Measurements from ENCODE around the gene ZNF580. TPM values are rescaled to one million over a fixed set of nuclear protein-coding genes. Genes with fewer than 3 reads are reported as not detected.

The ZNF580 gene
- total and polyA plus RNA-seq, 10 of the 15 experiments (the other 5 are each of a cell fraction or from before 2014, with no cell fraction given), result 2.3 to 31.8 (median 10.0) TPM

- TF ChIP-seq CEBPZ (IDR thresholded peaks at IDR 0.05; ENCODE audit: low read depth, low read length) (no peak), CHD4 (IDR thresholded peaks at IDR 0.05) (no peak), ATF2 (IDR thresholded peaks at IDR 0.05; ENCODE audit: low read length) (0 out of 2 replicates have a peak, but pooled peaks have one; percentile 36), EP300 (IDR thresholded peaks at IDR 0.05; ENCODE audit: borderline replicate concordance in 1 of 2, control insufficient read depth in 1 of 2, low read depth in 2 of 2, low read length in 2 of 2) (peak; percentile 60 to 64; a peak in 2 of 4 replicates), FOXK2 (IDR thresholded peaks at IDR 0.05) (peak; percentile 73), ELK1 (IDR thresholded peaks at IDR 0.05; ENCODE audit: low read depth, low read length) (no peak), SIX5 (IDR thresholded peaks at IDR 0.05; ENCODE audit: low read depth, low read length, severe bottlenecking) (no peak), RELA (IDR thresholded peaks at IDR 0.05; ENCODE audit: borderline replicate concordance, partially characterized antibody) (peak; percentile 13), CREM (IDR thresholded peaks at IDR 0.05; ENCODE audit: low read depth) (peak; percentile 68), KDM1A (IDR thresholded peaks at IDR 0.05; ENCODE audit: borderline replicate concordance) (no peak), EED (IDR thresholded peaks at IDR 0.05; ENCODE audit: low read depth) (peak; percentile 94), ZNF207 (IDR thresholded peaks at IDR 0.05; ENCODE audit: borderline replicate concordance) (peak; percentile 83; the same call in 1 of the 2 replicates), BMI1 (IDR thresholded peaks at IDR 0.05; ENCODE audit: borderline replicate concordance) (no peak)
- TF ChIP-seq, protein P1, sequence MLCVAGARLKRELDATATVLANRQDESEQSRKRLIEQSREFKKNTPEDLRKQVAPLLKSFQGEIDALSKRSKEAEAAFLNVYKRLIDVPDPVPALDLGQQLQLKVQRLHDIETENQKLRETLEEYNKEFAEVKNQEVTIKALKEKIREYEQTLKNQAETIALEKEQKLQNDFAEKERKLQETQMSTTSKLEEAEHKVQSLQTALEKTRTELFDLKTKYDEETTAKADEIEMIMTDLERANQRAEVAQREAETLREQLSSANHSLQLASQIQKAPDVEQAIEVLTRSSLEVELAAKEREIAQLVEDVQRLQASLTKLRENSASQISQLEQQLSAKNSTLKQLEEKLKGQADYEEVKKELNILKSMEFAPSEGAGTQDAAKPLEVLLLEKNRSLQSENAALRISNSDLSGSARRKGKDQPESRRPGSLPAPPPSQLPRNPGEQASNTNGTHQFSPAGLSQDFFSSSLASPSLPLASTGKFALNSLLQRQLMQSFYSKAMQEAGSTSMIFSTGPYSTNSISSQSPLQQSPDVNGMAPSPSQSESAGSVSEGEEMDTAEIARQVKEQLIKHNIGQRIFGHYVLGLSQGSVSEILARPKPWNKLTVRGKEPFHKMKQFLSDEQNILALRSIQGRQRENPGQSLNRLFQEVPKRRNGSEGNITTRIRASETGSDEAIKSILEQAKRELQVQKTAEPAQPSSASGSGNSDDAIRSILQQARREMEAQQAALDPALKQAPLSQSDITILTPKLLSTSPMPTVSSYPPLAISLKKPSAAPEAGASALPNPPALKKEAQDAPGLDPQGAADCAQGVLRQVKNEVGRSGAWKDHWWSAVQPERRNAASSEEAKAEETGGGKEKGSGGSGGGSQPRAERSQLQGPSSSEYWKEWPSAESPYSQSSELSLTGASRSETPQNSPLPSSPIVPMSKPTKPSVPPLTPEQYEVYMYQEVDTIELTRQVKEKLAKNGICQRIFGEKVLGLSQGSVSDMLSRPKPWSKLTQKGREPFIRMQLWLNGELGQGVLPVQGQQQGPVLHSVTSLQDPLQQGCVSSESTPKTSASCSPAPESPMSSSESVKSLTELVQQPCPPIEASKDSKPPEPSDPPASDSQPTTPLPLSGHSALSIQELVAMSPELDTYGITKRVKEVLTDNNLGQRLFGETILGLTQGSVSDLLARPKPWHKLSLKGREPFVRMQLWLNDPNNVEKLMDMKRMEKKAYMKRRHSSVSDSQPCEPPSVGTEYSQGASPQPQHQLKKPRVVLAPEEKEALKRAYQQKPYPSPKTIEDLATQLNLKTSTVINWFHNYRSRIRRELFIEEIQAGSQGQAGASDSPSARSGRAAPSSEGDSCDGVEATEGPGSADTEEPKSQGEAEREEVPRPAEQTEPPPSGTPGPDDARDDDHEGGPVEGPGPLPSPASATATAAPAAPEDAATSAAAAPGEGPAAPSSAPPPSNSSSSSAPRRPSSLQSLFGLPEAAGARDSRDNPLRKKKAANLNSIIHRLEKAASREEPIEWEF (IDR thresholded peaks at IDR 0.05; ENCODE audit: insufficient replicate concordance, low read depth, low read length), result no peak
- TF ChIP-seq, protein P2, sequence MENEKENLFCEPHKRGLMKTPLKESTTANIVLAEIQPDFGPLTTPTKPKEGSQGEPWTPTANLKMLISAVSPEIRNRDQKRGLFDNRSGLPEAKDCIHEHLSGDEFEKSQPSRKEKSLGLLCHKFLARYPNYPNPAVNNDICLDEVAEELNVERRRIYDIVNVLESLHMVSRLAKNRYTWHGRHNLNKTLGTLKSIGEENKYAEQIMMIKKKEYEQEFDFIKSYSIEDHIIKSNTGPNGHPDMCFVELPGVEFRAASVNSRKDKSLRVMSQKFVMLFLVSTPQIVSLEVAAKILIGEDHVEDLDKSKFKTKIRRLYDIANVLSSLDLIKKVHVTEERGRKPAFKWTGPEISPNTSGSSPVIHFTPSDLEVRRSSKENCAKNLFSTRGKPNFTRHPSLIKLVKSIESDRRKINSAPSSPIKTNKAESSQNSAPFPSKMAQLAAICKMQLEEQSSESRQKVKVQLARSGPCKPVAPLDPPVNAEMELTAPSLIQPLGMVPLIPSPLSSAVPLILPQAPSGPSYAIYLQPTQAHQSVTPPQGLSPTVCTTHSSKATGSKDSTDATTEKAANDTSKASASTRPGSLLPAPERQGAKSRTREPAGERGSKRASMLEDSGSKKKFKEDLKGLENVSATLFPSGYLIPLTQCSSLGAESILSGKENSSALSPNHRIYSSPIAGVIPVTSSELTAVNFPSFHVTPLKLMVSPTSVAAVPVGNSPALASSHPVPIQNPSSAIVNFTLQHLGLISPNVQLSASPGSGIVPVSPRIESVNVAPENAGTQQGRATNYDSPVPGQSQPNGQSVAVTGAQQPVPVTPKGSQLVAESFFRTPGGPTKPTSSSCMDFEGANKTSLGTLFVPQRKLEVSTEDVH (IDR thresholded peaks at IDR 0.05; ENCODE audit: low read depth, partially characterized antibody), result no peak
Measured at GRCh38 chr19:55678121-55678671, 37.4 kb downstream of the ZNF580 start (continued).
